ENCODE measurements around the gene PTPRG.

The PTPRG gene

GRCh38 chr3:61776390-61776789 lies 215.0 kb downstream of the PTPRG start:
- in situ Hi-C loops (cut with HindIII; ENCODE audit: low sequenced_read_pairs): no loop called here
- DNase-seq (ENCODE audit: low read depth): no peak
- TF ChIP-seq CTCF (IDR thresholded peaks at IDR 0.05; ENCODE audit: low read depth, low read length, missing control alignments): no peak
- no peak overlapping the region for H3K4me3 ChIP-seq (ENCODE audit: low read depth, low read length)

GRCh38 chr3:61777483-61777882 lies 216.1 kb downstream of the PTPRG start:
- in situ Hi-C loops (cut with HindIII; ENCODE audit: low sequenced_read_pairs): no loop called here

GRCh38 chr3:61778095-61778494 lies 216.7 kb downstream of the PTPRG start:
- TF ChIP-seq CTCF (IDR thresholded peaks at IDR 0.05; ENCODE audit: low read depth, low read length, missing control alignments): no peak
- no peak overlapping the region for H3K4me3 ChIP-seq (ENCODE audit: low read depth, low read length)
- no peak for DNase-seq (ENCODE audit: low read depth)
- in situ Hi-C loops (cut with HindIII; ENCODE audit: low sequenced_read_pairs): no loop called here

More at GRCh38 chr3:61777483-61777882, 216.1 kb downstream of the PTPRG start:
- H3K4me3 ChIP-seq (ENCODE audit: low read depth, low read length): no peak overlapping the region
- TF ChIP-seq CTCF (IDR thresholded peaks at IDR 0.05; ENCODE audit: low read depth, low read length, missing control alignments): no peak
- DNase-seq (ENCODE audit: low read depth): no peak

- no peak overlapping the region for H3K4me3 ChIP-seq (ENCODE audit: low read depth, low read length)
- in situ Hi-C loops (cut with HindIII; ENCODE audit: low sequenced_read_pairs): no loop called here
- DNase-seq (ENCODE audit: low read depth): no peak
- no peak for TF ChIP-seq CTCF (IDR thresholded peaks at IDR 0.05; ENCODE audit: low read depth, low read length, missing control alignments)
Measured at GRCh38 chr3:61780016-61780415, 218.6 kb downstream of the PTPRG start.

GRCh38 chr3:61780455-61781228 lies 219.3 kb downstream of the PTPRG start:
- TF ChIP-seq CTCF (IDR thresholded peaks at IDR 0.05; ENCODE audit: low read depth, low read length, missing control alignments): no peak
- in situ Hi-C loops (cut with HindIII; ENCODE audit: low sequenced_read_pairs): no loop called here
- DNase-seq (ENCODE audit: low read depth): no peak
- no peak overlapping the region for H3K4me3 ChIP-seq (ENCODE audit: low read depth, low read length)

GRCh38 chr3:61783993-61784718 lies 222.8 kb downstream of the PTPRG start:
- DNase-seq (ENCODE audit: low read depth): peak; percentile 64
- TF ChIP-seq CTCF (IDR thresholded peaks at IDR 0.05; ENCODE audit: low read depth, low read length, missing control alignments): no peak
- in situ Hi-C loops (cut with HindIII; ENCODE audit: low sequenced_read_pairs): no loop called here
- no peak overlapping the region for H3K4me3 ChIP-seq (ENCODE audit: low read depth, low read length)

Measured in astrocyte of the cerebellum (primary cell).